GM11168 (cell line): ENCODE results near the gene DNAAF8.

Experiments used
- in situ Hi-C: fragments of 300-500 bp; cut with MboI; formaldehyde crosslinking; loops from one replicate; pipeline ENCODE4 v1.12.0; 2022; ENCODE audit warnings: low sequenced_read_pairs; ENCODE audit not compliant: unreplicated experiment

Gene DNAAF8

DNA sequence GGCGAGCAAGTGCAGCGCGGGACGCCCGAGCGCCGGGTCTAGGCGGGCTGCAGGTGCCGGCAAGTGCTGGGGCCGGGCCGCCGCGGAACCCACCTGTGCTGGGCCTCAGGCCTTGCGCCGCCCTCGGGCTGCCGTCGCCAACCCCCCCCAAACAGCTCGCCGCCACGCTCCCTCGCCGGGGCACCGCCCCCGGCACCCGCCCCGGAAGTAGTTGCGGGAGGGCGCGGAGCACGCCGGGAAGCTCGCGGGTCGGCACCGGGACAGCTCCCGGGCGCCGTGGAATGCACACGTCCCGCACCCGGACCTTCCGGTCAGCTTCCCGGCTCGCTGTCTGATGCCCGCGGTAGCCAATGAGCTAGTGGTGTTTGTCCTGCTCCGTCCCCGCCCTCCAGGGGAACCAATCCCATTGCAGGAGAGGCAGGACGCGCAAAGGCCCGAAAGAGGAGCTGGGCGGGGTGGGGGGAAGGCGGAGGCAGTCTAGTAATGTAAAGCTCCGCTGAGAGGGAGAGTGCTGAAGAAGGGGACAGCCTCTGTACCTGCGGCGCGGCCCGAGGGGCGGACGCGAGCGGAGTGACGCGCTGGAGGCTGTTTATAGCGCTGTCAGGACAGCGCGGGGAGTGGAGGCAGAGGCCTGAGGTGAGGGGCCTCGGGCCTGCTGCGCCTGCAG, at the start of gene DNAAF8, which contains the start of gene ANKS3:
TSS of gene DNAAF8 (plus strand) at position 475 of the 667 bp plus-strand sequence. CDS start 1,978 bp downstream, outside the sequence.
TSS of gene ANKS3 (minus strand) at position 209 of the 667 bp plus-strand sequence. CDS start 4,122 bp downstream, outside the sequence.
- in situ Hi-C loops = no loop called here

DNA sequence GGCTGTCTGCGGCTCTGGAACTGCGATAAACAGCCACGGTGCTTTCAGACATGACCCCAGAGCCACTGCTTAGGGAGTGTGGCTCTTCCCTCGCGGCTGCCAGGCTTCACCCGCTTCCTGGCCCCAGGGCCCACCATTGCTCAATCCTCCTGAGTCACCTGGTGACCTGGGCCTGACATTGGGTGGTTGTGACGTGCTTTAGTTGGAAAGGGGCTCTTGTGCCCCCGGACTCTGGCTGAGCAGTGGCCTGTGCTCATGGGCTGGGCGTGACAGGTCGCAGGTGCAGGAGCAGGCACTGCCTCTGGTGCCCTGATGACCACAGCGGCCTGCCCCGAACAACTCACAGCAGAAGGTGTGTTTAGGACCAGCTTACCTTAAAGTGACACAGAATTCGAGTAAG, 49.6 kb upstream of the DNAAF8 start:
- in situ Hi-C loops = no loop called here

GRCh38 chr16:4685292-4685691, 49.0 kb upstream of the DNAAF8 start:
- in situ Hi-C loops = no loop called here

DNA sequence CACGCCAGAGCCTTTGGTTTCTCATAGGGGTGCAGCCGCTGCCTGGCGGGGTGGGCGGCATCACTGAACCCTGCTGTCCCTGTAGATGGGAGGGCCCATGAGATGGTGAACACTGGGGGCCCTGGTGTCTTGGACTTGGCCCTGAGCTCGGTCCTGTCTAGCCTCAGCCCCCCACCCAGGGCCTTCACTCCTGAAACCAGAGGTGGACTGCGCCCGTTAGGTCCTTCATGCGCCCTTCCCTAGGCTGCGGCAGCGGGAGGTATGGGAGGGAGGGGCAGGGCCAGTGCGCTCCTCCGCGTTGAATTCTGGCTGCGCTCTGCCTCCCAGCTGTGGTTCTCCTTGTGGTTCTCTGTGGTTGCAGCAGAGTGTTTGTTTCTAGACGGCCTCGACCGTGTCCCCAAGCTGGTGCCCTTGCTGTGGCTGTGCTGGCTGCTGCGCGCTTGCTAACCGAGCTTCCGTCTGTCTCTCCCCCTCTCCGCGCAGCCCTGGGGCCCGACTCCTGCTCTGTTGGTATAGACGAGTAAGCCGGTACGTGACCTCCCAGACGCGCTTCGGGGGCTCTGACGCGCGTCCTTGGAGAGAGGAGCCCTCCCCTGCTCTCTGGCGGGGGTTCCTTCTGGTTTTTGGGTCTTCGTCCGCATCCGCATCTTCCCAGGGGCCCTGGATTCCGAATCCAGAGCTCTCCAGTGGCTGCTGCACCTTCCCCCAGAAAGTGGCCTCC, 48.4 kb upstream of the DNAAF8 start:
- in situ Hi-C loops = no loop called here

DNA sequence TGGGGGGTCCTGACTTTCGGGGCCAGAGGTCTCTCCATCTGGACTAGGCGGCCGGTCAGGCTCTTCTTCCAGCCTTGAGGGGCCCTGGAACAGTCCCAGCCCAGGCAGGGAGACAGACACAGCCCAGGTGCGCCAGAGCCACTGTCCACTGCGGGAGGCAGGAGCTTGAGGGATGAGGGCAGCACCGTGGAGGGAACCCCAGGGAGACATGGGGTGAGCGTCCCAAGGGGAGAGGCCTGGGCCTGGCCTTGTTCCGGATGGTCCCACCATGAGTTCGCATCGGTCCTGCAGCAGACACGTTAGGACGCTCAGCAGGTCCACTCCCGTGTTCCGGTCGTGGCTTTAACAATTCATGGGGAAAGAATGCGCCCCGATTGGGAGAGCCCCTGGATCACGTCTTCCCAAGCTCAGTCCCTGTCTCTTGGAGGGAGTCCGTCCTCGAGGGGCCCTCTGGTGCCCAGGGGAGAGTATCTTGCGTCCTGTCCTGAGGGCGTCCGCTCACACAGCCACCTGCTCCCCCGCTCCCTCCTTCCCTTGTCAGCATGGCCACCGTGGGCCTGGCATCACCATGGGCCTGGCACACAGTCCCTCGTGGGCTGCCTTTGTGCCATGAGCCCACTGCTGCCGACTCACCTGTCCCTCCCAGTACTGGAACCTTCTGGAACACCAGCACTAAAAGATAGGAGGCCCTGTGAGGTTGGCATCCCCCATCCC, 47.7 kb upstream of the DNAAF8 start:
- in situ Hi-C loops = no loop called here

DNA sequence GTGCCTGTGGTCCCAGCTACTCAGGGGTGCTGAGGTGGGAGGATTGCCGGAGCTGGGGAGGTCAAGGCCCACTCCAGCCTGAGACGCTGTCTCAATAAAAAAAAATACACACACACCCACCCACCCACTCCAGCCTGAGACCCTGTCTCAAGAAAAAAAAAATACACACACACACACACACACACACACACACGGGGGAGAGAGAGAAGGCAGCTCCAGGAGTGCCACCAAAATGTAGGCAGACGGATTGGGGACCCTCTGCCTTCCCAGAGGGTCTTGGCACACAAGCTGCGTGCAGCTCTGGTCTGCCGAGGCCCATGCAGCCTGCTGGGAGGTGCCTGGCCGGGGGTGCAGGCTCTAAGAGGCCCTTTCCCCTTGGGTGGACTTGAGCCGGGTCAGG, 46.9 kb upstream of the DNAAF8 start:
- in situ Hi-C loops = no loop called here

DNA sequence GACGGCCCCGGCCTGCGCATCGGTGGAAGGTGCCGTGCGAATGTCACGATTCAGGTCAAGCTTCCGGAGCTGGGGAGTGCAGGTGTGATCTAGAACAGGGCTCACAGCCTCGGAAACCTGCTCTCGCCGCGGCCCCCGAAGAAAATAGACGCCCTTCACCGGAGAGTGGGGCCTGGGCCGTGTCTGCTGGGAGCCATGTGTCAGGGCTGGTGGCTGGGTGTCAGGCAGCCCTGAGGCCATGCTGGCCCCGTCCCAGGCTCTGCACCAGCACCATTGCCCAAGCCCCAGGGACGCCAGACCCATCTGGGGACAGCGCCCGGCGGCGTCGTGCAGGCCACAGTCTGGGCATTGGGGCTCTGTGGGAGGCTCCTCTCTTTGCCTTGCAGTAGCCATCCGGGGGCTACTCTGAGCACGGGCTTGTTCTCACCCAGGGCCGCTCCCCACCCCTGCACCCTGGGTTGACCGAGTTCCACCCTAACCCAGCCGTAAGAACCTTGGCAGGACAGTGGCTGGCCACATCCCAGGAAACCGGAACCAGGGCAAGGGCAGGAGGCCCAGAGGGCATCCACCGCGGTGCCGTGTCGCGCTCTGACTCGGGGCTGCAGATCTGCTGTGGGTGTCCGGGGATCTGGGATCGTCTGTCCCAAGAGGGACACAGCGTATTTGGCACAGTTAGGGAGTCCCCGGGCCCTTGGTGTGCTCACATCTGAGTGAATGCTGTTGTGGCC, 46.2 kb upstream of the DNAAF8 start:
- in situ Hi-C loops = no loop called here

DNA sequence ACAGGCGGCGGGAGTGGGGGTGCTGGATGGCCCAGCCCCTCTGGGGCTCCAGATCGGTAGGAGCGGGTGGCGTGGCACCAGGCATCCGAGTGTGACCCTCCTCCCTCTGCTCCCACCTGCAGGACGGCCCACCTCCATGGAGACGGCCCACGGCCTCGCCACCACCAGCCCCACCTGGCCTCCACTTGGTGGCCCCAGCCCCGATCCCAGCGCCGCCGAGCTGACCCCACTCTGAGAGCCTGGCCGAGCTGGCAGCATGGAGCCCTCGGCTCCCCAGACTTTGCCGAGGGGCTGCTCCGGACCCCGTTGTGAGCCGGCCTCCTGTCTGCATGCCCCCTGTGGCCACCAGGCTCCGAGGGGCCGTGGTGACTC, 45.7 kb upstream of the DNAAF8 start:
- in situ Hi-C loops = no loop called here

GRCh38 chr16:4689091-4689671, 45.2 kb upstream of the DNAAF8 start:
- in situ Hi-C loops = no loop called here

GRCh38 chr16:4689864-4690704, 44.3 kb upstream of the DNAAF8 start:
- in situ Hi-C loops = no loop called here

- in situ Hi-C loops = no loop called here
Observed at GRCh38 chr16:4690946-4691665, 43.2 kb upstream of the DNAAF8 start.

- in situ Hi-C loops = no loop called here
Observed at GRCh38 chr16:4691666-4692412, 42.5 kb upstream of the DNAAF8 start.

DNA sequence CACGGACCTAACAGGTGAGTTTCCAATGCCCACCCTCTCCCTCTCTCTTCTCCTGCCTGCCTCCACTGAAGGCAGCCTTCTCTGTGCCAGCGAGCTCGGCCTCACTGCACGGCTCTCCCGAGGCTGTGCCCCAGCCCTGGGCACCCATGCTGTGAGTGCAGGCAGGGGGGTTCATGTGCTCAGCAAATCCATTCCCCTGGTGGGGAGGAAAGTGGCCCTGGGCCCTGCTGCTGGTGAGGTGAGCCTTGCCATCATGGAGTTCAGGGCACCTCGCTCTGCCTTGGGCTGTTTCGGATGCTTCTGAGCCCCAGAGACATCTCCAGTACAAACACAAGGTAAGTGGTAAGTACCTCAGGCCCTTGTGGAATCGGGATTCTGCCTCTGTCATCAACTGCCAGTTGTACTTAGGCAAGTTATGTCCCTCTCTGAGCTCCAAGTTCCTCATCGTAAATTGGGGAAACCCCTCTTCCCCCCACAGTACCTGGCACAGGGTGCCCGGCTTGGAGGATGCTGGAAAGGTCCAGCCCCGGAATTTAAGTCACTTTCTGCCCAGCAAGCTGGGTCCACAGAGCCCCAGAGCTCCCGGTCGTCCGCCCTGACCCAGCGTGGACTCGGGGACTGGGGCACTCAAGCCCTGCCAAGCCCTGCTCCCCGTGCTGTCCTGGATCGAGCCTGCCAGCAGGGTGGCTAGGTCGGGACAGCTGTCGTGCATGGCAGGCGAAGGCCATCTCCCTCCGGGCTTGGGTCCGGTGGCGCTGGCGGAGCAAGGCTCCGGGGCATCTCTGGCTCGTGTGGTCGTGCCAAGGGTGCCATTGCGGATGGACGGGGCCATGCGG, 41.7 kb upstream of the DNAAF8 start:
- in situ Hi-C loops = no loop called here

- in situ Hi-C loops = no loop called here
Observed at GRCh38 chr16:4693296-4693955, 40.9 kb upstream of the DNAAF8 start, which contains the start of gene NUDT16L1. TSS of gene NUDT16L1 (plus strand) at chr16:4693562. CDS start at chr16:4693727, 165 bp downstream.

- in situ Hi-C loops = no loop called here
Observed at GRCh38 chr16:4693956-4694641, 40.2 kb upstream of the DNAAF8 start.
